Measurements from ENCODE around the gene IL15RA. TPM values are rescaled to one million over a fixed set of nuclear protein-coding genes. Genes with fewer than 3 reads are reported as not detected.

Gene IL15RA
- total RNA-seq, 4 donors from 2014 or later = 9.0 to 18.6 (median 12.6) TPM

DNA sequence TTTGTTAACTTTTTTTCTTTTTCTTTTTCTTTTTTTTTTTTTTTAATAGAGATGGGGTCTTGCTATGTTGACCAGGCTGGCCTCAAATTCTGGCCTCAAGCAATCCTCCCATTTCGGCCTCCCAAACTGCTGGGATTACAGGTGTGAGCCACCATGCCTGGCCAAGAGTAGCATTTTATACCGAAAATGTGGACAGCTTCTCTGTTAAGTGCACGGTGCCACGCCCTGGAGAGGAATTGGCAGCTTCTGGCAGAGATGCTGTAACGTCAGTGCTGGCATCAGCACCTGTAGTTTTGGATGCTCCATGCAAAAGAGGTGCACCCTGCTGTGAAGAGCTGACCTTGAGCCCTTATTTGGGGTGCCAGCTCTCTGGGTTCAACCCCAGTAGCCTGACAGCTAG is 18.2 kb downstream of the IL15RA start:
- Histone ChIP-seq H3K27ac (no peak overlapping the region), H3K4me3 (no peak overlapping the region), H3K9me3 (no peaks in the 10 kb centered on the region), H3K36me3 (peaks cover 0 to 9% (median 0%) of the 10 kb centered on the region in 3 donors), H3K27me3 (no peaks in the 10 kb centered on the region), H3K4me1 (no peaks in the 10 kb centered on the region)
- no peak for TF ChIP-seq CTCF (IDR thresholded peaks at IDR 0.05)
- DNase-seq (ENCODE audit: low spot score in 2 of 2) = no peak
- 94 to 97% methylated on average over 5 of the region's 5 CpGs for WGBS, 2 donors

DNA sequence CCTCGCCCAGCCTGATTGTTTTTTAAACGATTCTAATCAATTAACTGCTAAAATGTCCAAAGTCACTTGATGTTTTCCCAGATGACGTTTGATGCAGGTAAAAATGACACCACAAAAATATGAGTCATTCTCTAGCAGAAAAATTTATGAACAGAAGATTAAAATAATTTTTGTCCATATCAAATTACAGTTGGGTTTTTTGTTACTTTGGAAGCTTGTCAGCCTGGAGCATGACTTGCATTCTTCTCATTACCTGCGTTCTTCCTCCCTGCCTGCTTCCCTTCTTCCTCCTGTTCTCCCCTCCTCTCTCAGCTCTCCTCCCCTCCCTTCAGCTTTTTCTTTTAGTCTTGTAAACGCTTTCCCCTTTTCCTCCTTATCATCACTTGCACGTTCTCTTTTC is 18.7 kb downstream of the IL15RA start:
- H3K27ac ChIP-seq = no peak overlapping the region
- WGBS, 2 donors = 70 to 72% methylated on average over 6 of the region's 6 CpGs
- peaks cover 0 to 9% (median 0%) of the 10 kb centered on the region in 3 donors for H3K36me3 ChIP-seq

GRCh38 chr10:5958077-5958476 is 19.3 kb downstream of the IL15RA start:
- TF ChIP-seq CTCF (IDR thresholded peaks at IDR 0.05) (no peak), POLR2A (IDR thresholded peaks at IDR 0.05) (no peak), EP300 (IDR thresholded peaks at IDR 0.05) (no peak)
- no peak overlapping the region for H3K4me3 ChIP-seq
- no peaks in the 10 kb centered on the region for H3K27me3 ChIP-seq
- no peaks in the 10 kb centered on the region for H3K4me1 ChIP-seq
- DNase-seq (ENCODE audit: low spot score in 2 of 2) = no peak
- WGBS, 2 donors = 63 to 71% methylated on average over 2 of the region's 2 CpGs
- H3K36me3 ChIP-seq = peaks cover 0 to 9% (median 0%) of the 10 kb centered on the region in 3 donors
- no peaks in the 10 kb centered on the region for H3K9me3 ChIP-seq
- H3K27ac ChIP-seq = no peak overlapping the region

More for the DNA sequence above, 18.7 kb downstream of the IL15RA start:
- TF ChIP-seq CTCF (IDR thresholded peaks at IDR 0.05) = no peak
- TF ChIP-seq POLR2A (IDR thresholded peaks at IDR 0.05) = no peak
- no peak for TF ChIP-seq EP300 (IDR thresholded peaks at IDR 0.05)
- Histone ChIP-seq H3K9me3 (no peaks in the 10 kb centered on the region), H3K27me3 (no peaks in the 10 kb centered on the region), H3K4me3 (no peak overlapping the region), H3K4me1 (no peaks in the 10 kb centered on the region)
- no peak for DNase-seq (ENCODE audit: low spot score in 2 of 2)

DNA sequence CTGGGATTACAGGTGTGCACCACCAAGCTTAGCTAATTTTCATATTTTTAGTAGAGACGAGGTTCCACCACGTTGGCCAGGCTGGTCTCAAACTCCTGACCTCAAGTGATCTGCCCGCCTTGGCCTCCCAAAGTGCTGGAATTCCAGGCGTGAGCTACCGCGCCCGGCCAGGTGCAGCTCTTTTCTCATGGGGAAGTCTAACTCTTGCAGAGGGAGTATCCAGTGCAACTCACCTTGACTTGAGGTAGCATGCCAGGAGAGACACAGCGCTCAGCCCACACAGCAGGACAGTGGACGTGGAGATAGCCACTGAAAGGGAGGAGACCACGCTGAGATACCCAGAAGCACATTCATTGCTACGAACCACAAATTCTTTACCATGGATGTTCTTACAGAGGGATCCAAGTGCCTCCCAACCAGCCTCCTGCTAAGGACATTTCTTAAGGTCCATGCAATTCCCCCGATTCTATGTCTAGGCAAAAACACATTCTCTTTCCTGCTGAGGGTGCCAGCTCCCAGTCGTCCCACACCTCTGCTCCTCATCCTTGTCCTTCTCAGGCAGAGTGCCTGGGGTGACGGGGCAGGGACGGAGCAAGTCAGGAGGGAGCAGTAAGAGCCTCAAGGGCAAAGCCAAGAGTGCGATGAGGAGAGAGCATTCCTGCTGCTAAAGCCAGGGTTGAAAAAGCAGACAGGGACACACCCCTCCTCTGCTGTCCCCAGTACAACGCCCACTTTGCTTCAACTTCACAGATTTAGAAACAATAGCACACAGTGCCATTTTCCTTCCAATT is 21.0 kb downstream of the IL15RA start:
- H3K9me3 ChIP-seq = no peaks in the 10 kb centered on the region
- no peak for TF ChIP-seq CTCF (IDR thresholded peaks at IDR 0.05)
- TF ChIP-seq POLR2A (IDR thresholded peaks at IDR 0.05) = no peak
- DNase-seq (ENCODE audit: low spot score in 2 of 2) = no peak
- WGBS, 2 donors = 80 to 81% methylated on average over 17 of the region's 17 CpGs
- peaks cover 0 to under 1% (median 0%) of the 10 kb centered on the region in 4 donors for H3K4me1 ChIP-seq
- no peak overlapping the region for H3K4me3 ChIP-seq
- no peak overlapping the region for H3K27ac ChIP-seq
- H3K36me3 ChIP-seq = peaks cover 0 to 9% (median 0%) of the 10 kb centered on the region in 3 donors
- H3K27me3 ChIP-seq = no peaks in the 10 kb centered on the region

DNA sequence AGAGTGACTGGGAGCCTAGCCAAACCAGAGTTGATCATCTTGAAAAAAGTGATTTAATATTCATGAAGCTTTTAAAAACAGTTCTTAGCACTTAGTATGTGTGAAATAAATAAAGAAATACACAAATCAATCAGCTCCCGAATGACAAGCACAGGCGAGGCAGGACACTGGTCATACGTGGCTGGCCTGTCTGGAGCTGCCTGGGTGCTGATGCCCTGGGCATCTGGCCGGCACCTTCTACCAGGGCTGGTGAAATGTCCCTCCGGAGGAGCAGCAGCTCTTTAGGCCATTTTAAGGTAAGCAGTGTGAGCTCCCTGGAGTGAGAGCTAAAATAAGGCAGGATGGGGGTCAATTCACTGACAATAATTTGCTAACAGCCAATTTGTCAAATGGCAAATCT is 23.7 kb downstream of the IL15RA start:
- no peaks in the 10 kb centered on the region for H3K9me3 ChIP-seq
- 84 to 89% methylated on average over 5 of the region's 5 CpGs for WGBS, 2 donors
- no peak for DNase-seq (ENCODE audit: low spot score in 2 of 2)

More for the DNA sequence above, 23.7 kb downstream of the IL15RA start:
- Histone ChIP-seq H3K4me1 (peaks cover 0 to 9% (median 4%) of the 10 kb centered on the region in 4 donors), H3K36me3 (no peaks in the 10 kb centered on the region), H3K4me3 (no peak overlapping the region), H3K27me3 (no peaks in the 10 kb centered on the region), H3K27ac (no peak overlapping the region)
- no peak for TF ChIP-seq EP300 (IDR thresholded peaks at IDR 0.05)
- no peak for TF ChIP-seq CTCF (IDR thresholded peaks at IDR 0.05)
- TF ChIP-seq POLR2A (IDR thresholded peaks at IDR 0.05) = no peak
